GM12865 (cell line): ENCODE results near the gene SLC47A1.

Source experiments
- DNase-seq: peaks from one replicate; pipeline ENCODE4 v3.0.0; 2010; ENCODE audit warnings: low read depth
- H3K4me3 ChIP-seq: 2 replicates; pipeline ENCODE4 v1.5.1; 2011; ENCODE audit warnings: mild to moderate bottlenecking, low read depth, low read length, control low read depth
- CTCF ChIP-seq: IDR thresholded peaks from 2 replicates; pipeline ENCODE4 v1.5.1; 2011; ENCODE audit warnings: low read length, control low read depth, low read depth, inconsistent platforms; ENCODE audit not compliant: insufficient read depth; ENCODE audit errors: missing control alignments

Gene SLC47A1

GRCh38 chr17:19614900-19615299, 81.2 kb downstream of the SLC47A1 start:
- no peak overlapping the region for H3K4me3 ChIP-seq
- no peak for TF ChIP-seq CTCF
- DNase-seq: no peak

DNA sequence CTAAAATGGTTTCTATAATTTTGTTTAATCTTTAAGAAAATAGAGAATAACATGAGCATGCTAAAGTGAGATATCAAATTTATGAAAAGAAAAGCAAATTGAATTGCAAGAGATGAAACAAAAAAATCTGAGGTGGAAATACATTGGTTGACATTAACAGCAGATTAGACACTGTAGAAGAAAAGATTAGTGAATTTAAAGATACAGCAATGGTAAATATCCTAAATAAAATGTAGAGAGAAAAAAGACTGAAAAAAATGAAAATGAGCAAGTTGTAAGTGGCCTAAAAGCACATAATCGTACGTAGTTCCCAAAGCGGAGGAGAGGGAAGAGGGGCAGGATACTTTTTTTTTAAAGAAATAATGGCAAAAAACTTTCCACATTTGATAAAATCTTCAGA, 84.4 kb downstream of the SLC47A1 start:
- DNase-seq: no peak
- H3K4me3 ChIP-seq: no peak overlapping the region
- TF ChIP-seq CTCF: no peak

GRCh38 chr17:19619705-19620325, 86.2 kb downstream of the SLC47A1 start:
- DNase-seq: no peak
- no peak for TF ChIP-seq CTCF
- no peak overlapping the region for H3K4me3 ChIP-seq

DNA sequence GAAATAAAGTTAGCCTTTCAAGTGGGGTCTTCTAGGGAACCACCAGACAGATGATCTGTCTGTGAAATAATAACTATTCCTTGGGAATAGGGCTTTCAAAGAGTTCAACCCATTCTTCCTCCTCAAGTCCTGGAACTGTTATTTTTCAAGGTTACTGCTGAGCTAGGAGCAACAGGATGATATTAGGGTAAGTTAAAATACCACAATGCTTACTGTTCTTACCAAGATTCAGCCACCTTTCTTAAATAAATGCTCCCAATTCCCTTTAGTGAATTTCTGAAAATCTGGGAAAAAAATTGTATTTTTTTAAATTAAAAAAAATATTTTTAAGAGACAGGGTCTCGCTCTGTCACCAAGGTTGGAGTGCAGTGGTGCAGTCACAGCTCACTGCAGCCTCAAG, 88.0 kb downstream of the SLC47A1 start:
- no peak for DNase-seq
- no peak overlapping the region for H3K4me3 ChIP-seq
- no peak for TF ChIP-seq CTCF

DNA sequence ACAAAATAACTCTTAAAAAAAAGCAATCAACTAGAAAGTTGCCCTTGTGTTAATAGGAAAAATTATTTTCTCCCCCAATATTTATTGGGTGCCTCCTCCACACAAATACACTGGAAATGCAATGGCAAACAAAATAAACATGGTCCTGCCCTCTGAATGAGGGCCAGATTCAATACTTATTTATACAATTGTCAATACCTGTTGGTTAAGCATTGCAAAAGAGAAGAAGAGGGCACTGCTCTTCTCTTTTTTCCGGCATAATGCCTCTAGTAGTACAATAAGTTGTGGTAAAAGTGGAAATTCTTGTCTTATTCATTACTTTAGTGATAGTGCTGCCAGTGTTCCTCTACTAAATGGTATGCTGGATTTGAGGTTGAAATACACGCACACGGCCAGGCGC, 92.4 kb downstream of the SLC47A1 start:
- no peak overlapping the region for H3K4me3 ChIP-seq
- no peak for DNase-seq
- TF ChIP-seq CTCF: no peak
